A549 (cell line): ENCODE results near the gene SMIM15.

ENCODE experiments used
- BHLHE40 ChIP-seq: IDR thresholded peaks from 2 replicates; pipeline ENCODE4 v1.6.1; 2012; ENCODE audit warnings: low read depth, low read length, inconsistent platforms
- CHD2 ChIP-seq: fragments of 150-350 bp; IDR thresholded peaks from 2 replicates; pipeline ENCODE4 v1.6.1; 2014; ENCODE audit warnings: low read length; ENCODE audit not compliant: partially characterized antibody
- CTCF ChIP-seq: fragments of >200 bp; sonication (Bioruptor Twin); formaldehyde crosslinking; IDR thresholded peaks from 3 replicates; pipeline ENCODE4 v1.5.1; 2016
- EP300 ChIP-seq, 2 experiments: fragments of >200 bp; sonication (Bioruptor Twin); formaldehyde crosslinking; IDR thresholded peaks; 2 replicates in 1 of 2; 3 replicates in 1 of 2; pipeline ENCODE4 v1.6.1; 2016 to 2017
- GATA3 ChIP-seq: IDR thresholded peaks from 2 replicates; pipeline ENCODE4 v1.6.1; 2012; ENCODE audit warnings: borderline replicate concordance
- HDAC2 ChIP-seq: fragments of 200-600 bp; sonication (generic); IDR thresholded peaks from 2 replicates; pipeline ENCODE4 v1.6.1; 2016
- POLR2A ChIP-seq: IDR thresholded peaks from 2 replicates; pipeline ENCODE4 v1.6.1; 2012; ENCODE audit warnings: mild to moderate bottlenecking, low read length
- RCOR1 ChIP-seq: fragments of 150-350 bp; IDR thresholded peaks from 2 replicates; pipeline ENCODE4 v1.6.1; 2014; ENCODE audit warnings: antibody characterized with exemption, low read length, low read depth
- REST ChIP-seq: fragments of 200-600 bp; sonication (generic); IDR thresholded peaks from 2 replicates; pipeline ENCODE4 v1.6.1; 2016; ENCODE audit warnings: antibody characterized with exemption, mild to moderate bottlenecking, moderate library complexity
- RNF2 ChIP-seq: fragments of 200-600 bp; sonication (generic); IDR thresholded peaks from 2 replicates; pipeline ENCODE4 v1.6.1; 2016; ENCODE audit warnings: low read depth, mild to moderate bottlenecking, antibody characterized with exemption, moderate library complexity, borderline replicate concordance
- SMC3 ChIP-seq: fragments of >200 bp; sonication (Bioruptor Twin); formaldehyde crosslinking; IDR thresholded peaks from 3 replicates; pipeline ENCODE4 v1.6.1; 2018; ENCODE audit warnings: inconsistent platforms
- TFCP2L1 ChIP-seq: fragments of 250-450 bp; sonication (Bioruptor Pico); IDR thresholded peaks from 2 replicates; pipeline ENCODE4 v1.5.0; 2021; ENCODE audit warnings: mild to moderate bottlenecking
- TF ChIP-seq, protein P1 (sequence below): fragments of 450-650 bp; IDR thresholded peaks from 2 replicates; pipeline ENCODE4 v1.6.1; 2014; ENCODE audit warnings: antibody characterized with exemption

GRCh38 chr5:61123145-61123544, 39.1 kb downstream of the SMIM15 start:
- TF ChIP-seq HDAC2 (no peak), GATA3 (no peak), EP300 (IDR thresholded peaks at IDR 0.05) (no peak), CTCF (no peak), TFCP2L1 (CRISPR knock-in tag) (no peak), RCOR1 (no peak), RNF2 (no peak), BHLHE40 (no peak), REST (no peak), POLR2A (no peak), CHD2 (no peak), SMC3 (no peak)
- TF ChIP-seq, protein P1, sequence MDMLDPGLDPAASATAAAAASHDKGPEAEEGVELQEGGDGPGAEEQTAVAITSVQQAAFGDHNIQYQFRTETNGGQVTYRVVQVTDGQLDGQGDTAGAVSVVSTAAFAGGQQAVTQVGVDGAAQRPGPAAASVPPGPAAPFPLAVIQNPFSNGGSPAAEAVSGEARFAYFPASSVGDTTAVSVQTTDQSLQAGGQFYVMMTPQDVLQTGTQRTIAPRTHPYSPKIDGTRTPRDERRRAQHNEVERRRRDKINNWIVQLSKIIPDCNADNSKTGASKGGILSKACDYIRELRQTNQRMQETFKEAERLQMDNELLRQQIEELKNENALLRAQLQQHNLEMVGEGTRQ, result no peak
